ENCODE data around the gene TMEM144. TPM values are rescaled to one million over a fixed set of nuclear protein-coding genes. Genes with fewer than 3 reads are reported as not detected.
A peak's percentile ranks its signal among the peaks of the same experiment; 100 is the strongest.

TMEM144 gene
- total RNA-seq, 1 donor from 2014 or later = 4.1 TPM

- Histone ChIP-seq H3K4me1 (no peaks in the 10 kb centered on the region), H3K36me3 (no peaks in the 10 kb centered on the region), H3K27ac (no peak overlapping the region), H3K4me2 (no peak overlapping the region), H2AFZ (replicated peaks) (no peak overlapping the region), H3K9ac (no peak overlapping the region), H3K27me3 (no peaks in the 10 kb centered on the region), H3K79me2 (ENCODE audit: low read depth) (no peaks in the 10 kb centered on the region), H3F3A (ENCODE audit: low read depth) (no peaks in the 10 kb centered on the region), H3K9me3 (ENCODE audit: low read depth) (no peaks in the 10 kb centered on the region), H3K4me3 (no peak overlapping the region), H4K20me1 (ENCODE audit: low read depth) (no peaks in the 10 kb centered on the region)
- no peak overlapping the region for H3K4me3 Mint-ChIP-seq
- H3K27me3 Mint-ChIP-seq (ENCODE audit: insufficient read depth, low read depth) = peaks cover 2% of the 10 kb centered on the region
- TF ChIP-seq EZH2 (IDR thresholded peaks at IDR 0.05) (no peak), EZH2phosphoT487 (IDR thresholded peaks at IDR 0.05) (no peak), CTCF (IDR thresholded peaks at IDR 0.05) (no peak)
- peak; percentile 42 for DNase-seq (ENCODE audit: low spot score)
- peaks cover 2% of the 10 kb centered on the region for H3K9me3 Mint-ChIP-seq
- peaks cover 3% of the 10 kb centered on the region for H3K36me3 Mint-ChIP-seq
- H3K27ac Mint-ChIP-seq = no peak overlapping the region
- H3K4me1 Mint-ChIP-seq = no peaks in the 10 kb centered on the region
These were observed 19.5 kb downstream of the TMEM144 start for GRCh38 chr4:158229768-158230167.

GRCh38 chr4:158234671-158235070 is 24.4 kb downstream of the TMEM144 start:
- H3K9ac ChIP-seq = no peak overlapping the region
- Mint-ChIP-seq H3K36me3 (no peaks in the 10 kb centered on the region), H3K27ac (no peak overlapping the region), H3K27me3 (ENCODE audit: insufficient read depth, low read depth) (peaks cover 2% of the 10 kb centered on the region), H3K4me3 (no peak overlapping the region), H3K9me3 (no peaks in the 10 kb centered on the region), H3K4me1 (no peaks in the 10 kb centered on the region)
- H4K20me1 ChIP-seq (ENCODE audit: low read depth) = no peaks in the 10 kb centered on the region
- no peak for DNase-seq (ENCODE audit: low spot score)
- no peak overlapping the region for H3K4me2 ChIP-seq
- no peak overlapping the region for H2AFZ ChIP-seq (replicated peaks)
- peaks cover 13% of the 10 kb centered on the region for H3K4me1 ChIP-seq
- H3K9me3 ChIP-seq (ENCODE audit: low read depth) = no peaks in the 10 kb centered on the region
- no peaks in the 10 kb centered on the region for H3K79me2 ChIP-seq (ENCODE audit: low read depth)
- H3K27ac ChIP-seq = no peak overlapping the region
- TF ChIP-seq CTCF (IDR thresholded peaks at IDR 0.05) = no peak
- TF ChIP-seq EZH2phosphoT487 (IDR thresholded peaks at IDR 0.05) = no peak
- TF ChIP-seq EZH2 (IDR thresholded peaks at IDR 0.05) = no peak
- H3F3A ChIP-seq (ENCODE audit: low read depth) = no peaks in the 10 kb centered on the region
- no peaks in the 10 kb centered on the region for H3K27me3 ChIP-seq
- no peaks in the 10 kb centered on the region for H3K36me3 ChIP-seq
- no peak overlapping the region for H3K4me3 ChIP-seq

DNA sequence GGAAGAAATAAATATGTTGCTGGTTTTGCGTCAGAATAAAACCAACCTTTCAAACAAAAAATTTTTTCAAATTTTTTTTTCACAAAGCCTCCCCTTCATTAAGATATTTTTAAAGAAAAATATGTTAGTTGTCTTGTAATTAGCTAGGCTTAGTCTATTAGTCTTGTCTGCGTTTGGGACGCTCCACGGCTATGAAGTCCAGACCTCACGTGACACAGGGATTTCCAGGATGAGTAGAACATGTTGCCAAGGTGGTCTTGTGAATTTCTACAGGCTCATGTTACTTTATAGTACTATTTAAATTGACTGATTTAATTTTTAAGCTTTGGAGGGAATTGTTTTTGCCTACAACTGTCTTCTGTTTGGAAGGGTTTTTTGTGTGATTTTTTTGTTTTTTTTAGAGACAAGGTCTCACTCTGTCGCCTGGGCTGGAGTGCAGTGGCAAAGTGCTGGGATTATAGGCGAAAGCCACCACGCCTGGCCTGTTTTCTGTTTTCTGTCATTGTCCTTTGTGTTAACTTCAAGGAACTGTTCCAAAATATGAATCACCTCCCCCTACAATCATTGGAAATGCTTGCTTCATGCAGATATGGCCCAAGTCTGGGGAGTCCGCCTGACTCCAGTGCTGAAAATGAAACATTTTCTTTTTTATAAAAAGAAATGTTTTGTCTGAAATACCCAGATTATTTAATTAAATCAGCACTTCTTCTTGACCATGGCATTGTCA is 26.2 kb downstream of the TMEM144 start:
- no peaks in the 10 kb centered on the region for H3K4me1 Mint-ChIP-seq
- TF ChIP-seq EZH2phosphoT487 (IDR thresholded peaks at IDR 0.05) (no peak), EZH2 (IDR thresholded peaks at IDR 0.05) (no peak), CTCF (IDR thresholded peaks at IDR 0.05) (no peak)
- no peak overlapping the region for H3K27ac Mint-ChIP-seq
- Histone ChIP-seq H3K27ac (no peak overlapping the region), H3K79me2 (ENCODE audit: low read depth) (no peaks in the 10 kb centered on the region), H3K4me2 (no peak overlapping the region), H3K4me3 (no peak overlapping the region), H3K9ac (no peak overlapping the region), H4K20me1 (ENCODE audit: low read depth) (no peaks in the 10 kb centered on the region), H3K36me3 (no peaks in the 10 kb centered on the region), H3K9me3 (ENCODE audit: low read depth) (no peaks in the 10 kb centered on the region), H3F3A (ENCODE audit: low read depth) (no peaks in the 10 kb centered on the region), H3K27me3 (no peaks in the 10 kb centered on the region), H2AFZ (replicated peaks) (no peak overlapping the region), H3K4me1 (peaks cover 13% of the 10 kb centered on the region)
- no peaks in the 10 kb centered on the region for H3K9me3 Mint-ChIP-seq
- H3K27me3 Mint-ChIP-seq (ENCODE audit: insufficient read depth, low read depth) = peaks cover 2% of the 10 kb centered on the region
- H3K4me3 Mint-ChIP-seq = no peak overlapping the region
- no peaks in the 10 kb centered on the region for H3K36me3 Mint-ChIP-seq
- no peak for DNase-seq (ENCODE audit: low spot score)

Data from neural progenitor cell (in vitro differentiated cells).